ENCODE results near the gene COL5A1.
"Not testable (repeated sequence)": the region's sequence is repeated elsewhere in the genome, so short reads cannot be mapped to it uniquely, and the experiment has no call there.

The COL5A1 gene

GRCh38 chr9:134637241-134637640 lies 4.4 kb upstream of the COL5A1 start:
- Mint-ChIP-seq H3K9me3 (no peaks in the 10 kb centered on the region), H3K36me3 (ENCODE audit: low read depth) (no peaks in the 10 kb centered on the region), H3K4me1 (ENCODE audit: low read depth) (no peaks in the 10 kb centered on the region), H3K27me3 (ENCODE audit: low read depth) (peaks cover 11% of the 10 kb centered on the region), H3K27ac (no peak overlapping the region), H3K4me3 (no peak overlapping the region)

- Mint-ChIP-seq H3K27ac (no peak overlapping the region), H3K4me1 (ENCODE audit: low read depth) (no peaks in the 10 kb centered on the region), H3K4me3 (no peak overlapping the region), H3K36me3 (ENCODE audit: low read depth) (no peaks in the 10 kb centered on the region), H3K27me3 (ENCODE audit: low read depth) (peaks cover 16% of the 10 kb centered on the region), H3K9me3 (no peaks in the 10 kb centered on the region)
Measured at GRCh38 chr9:134637696-134638501, 3.7 kb upstream of the COL5A1 start.

- peaks cover 18% of the 10 kb centered on the region for H3K27me3 Mint-ChIP-seq (ENCODE audit: low read depth)
Measured at GRCh38 chr9:134638502-134639090, 3.0 kb upstream of the COL5A1 start.

DNA sequence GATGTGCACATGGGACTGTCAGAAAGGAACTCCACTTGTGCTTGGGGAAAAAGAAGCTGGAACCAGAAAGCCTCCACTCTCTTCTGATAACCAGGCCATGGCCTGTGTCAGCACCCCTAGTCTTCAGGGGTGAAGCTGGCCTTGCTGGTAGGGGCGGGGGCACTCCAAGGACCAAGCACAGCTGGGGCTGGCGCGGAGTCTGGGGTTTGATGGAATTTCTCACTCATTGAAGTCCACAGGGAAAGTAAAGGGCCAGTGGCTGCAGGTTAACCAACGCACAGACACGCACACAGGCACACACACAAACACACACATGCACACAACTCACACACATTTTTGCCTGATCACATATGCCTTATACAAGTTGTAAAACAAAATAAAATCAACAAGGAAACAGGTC lies 1.6 kb upstream of the COL5A1 start:
- Mint-ChIP-seq H3K4me3 (no peak overlapping the region), H3K36me3 (ENCODE audit: low read depth) (no peaks in the 10 kb centered on the region), H3K27me3 (ENCODE audit: low read depth) (peaks cover 18% of the 10 kb centered on the region), H3K27ac (no peak overlapping the region), H3K4me1 (ENCODE audit: low read depth) (no peaks in the 10 kb centered on the region), H3K9me3 (no peaks in the 10 kb centered on the region)

More at GRCh38 chr9:134638502-134639090, 3.0 kb upstream of the COL5A1 start:
- H3K4me3 Mint-ChIP-seq = no peak overlapping the region
- H3K27ac Mint-ChIP-seq = no peak overlapping the region
- no peaks in the 10 kb centered on the region for H3K36me3 Mint-ChIP-seq (ENCODE audit: low read depth)
- H3K4me1 Mint-ChIP-seq (ENCODE audit: low read depth) = no peaks in the 10 kb centered on the region
- H3K9me3 Mint-ChIP-seq = no peaks in the 10 kb centered on the region

DNA sequence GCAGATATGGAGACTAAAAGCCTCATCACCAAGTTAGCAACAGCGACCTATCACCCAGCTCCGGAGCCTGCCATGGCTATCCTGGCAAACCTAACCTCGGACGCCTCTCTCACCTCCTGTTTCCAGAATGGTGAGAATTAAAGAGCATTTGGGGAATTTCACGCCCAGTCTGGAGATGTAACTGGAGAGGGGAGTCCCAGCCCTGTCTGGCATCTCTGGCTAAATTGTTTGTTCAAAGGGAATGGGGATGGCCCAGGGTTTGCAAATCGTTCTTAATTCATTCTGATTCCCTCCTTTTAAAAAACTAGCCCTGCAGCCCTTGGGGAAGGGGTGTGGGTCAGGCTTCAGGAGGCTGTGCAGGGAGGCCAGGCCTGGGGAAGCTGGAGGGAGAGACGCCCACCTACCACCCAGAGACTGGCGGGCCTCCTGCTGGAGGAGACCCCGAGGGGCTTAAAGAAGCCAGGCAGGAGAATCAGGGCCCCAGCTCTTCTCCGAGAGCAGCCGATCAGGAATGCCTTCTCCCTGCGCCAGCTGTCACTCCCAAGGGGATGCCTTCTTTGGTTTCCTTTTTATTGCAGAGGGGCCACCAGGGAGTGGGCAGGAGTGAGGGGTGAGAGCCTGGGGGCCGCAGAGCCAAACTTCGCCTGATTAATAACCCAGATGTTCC lies 964 bp upstream of the COL5A1 start:
- no peaks in the 10 kb centered on the region for H3K9me3 Mint-ChIP-seq
- H3K27ac Mint-ChIP-seq = no peak overlapping the region
- H3K36me3 Mint-ChIP-seq (ENCODE audit: low read depth) = no peaks in the 10 kb centered on the region
- no peaks in the 10 kb centered on the region for H3K4me1 Mint-ChIP-seq (ENCODE audit: low read depth)
- H3K4me3 Mint-ChIP-seq = no peak overlapping the region
- peaks cover 18% of the 10 kb centered on the region for H3K27me3 Mint-ChIP-seq (ENCODE audit: low read depth)

DNA sequence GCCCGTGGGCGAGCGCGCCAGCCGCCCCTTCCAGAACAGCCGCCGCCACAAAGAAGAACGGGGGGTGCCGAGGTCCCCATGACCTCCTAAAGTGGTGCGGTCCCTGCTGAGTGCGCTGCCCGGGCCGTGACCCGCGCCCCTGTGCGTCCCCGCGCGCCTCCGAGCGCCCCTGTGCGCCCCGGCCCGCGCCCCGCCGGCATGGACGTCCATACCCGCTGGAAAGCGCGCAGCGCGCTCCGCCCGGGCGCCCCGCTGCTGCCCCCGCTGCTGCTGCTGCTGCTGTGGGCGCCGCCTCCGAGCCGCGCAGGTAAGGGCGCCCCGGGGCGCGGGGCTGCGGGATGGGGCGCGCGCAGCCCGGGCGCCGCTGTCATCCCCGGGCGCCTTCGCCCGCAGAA lies 384 bp downstream of the COL5A1 start:
- Mint-ChIP-seq H3K4me1 (ENCODE audit: low read depth) (no peaks in the 10 kb centered on the region), H3K4me3 (no peak overlapping the region), H3K36me3 (ENCODE audit: low read depth) (no peaks in the 10 kb centered on the region)

DNA sequence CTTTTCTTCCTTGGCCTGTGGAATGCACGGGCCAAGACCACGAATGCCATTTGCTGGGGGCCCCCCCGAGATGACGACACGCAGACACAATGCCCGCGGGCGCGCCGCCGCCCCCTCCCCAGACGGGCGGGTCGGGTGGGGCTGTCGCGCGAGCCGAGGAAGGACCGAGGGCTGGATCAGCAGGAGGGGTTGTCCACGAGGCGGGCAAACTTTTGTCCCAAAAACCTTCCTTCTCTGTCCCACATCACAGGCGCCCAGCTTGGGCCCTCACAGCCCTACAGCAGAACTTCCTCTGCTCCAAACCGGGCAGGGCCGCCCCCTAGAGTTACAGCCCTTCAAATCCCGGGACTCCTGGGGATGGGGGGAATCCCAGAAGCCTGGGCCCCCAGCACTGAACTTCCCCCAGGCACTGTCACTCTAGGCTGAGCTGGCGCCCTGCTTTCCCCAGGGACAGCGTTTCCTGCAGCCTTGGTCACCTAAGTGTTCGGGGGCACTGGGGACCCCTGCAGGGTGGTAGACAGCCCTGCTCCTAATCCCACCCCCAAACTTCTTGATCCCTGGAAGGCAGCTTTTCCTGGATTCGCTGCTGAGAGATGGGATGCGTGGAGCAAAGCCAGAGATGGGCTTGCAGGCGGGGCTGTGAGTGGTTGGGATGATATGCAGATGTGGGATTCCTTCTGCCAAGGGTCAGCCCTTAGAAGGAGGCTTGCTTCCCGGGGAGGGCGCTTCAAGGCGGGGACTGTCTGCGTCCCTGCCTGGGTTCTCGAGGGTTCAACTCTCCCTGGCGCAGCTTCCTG lies 980 bp downstream of the COL5A1 start:
- H3K4me1 Mint-ChIP-seq (ENCODE audit: low read depth) = no peaks in the 10 kb centered on the region
- H3K27ac Mint-ChIP-seq = no peak overlapping the region
- H3K4me3 Mint-ChIP-seq = no peak overlapping the region
- H3K36me3 Mint-ChIP-seq (ENCODE audit: low read depth) = no peaks in the 10 kb centered on the region
- H3K27me3 Mint-ChIP-seq (ENCODE audit: low read depth) = peaks cover 18% of the 10 kb centered on the region
- no peaks in the 10 kb centered on the region for H3K9me3 Mint-ChIP-seq

More for the DNA sequence above, 384 bp downstream of the COL5A1 start:
- Mint-ChIP-seq H3K27me3 (ENCODE audit: low read depth) (peaks cover 18% of the 10 kb centered on the region), H3K27ac (no peak overlapping the region), H3K9me3 (no peaks in the 10 kb centered on the region)

GRCh38 chr9:134643222-134643671 lies 1.6 kb downstream of the COL5A1 start:
- no peak overlapping the region for H3K4me3 Mint-ChIP-seq
- H3K4me1 Mint-ChIP-seq (ENCODE audit: low read depth) = no peaks in the 10 kb centered on the region
- H3K27me3 Mint-ChIP-seq (ENCODE audit: low read depth) = peaks cover 18% of the 10 kb centered on the region
- H3K9me3 Mint-ChIP-seq = no peaks in the 10 kb centered on the region
- H3K36me3 Mint-ChIP-seq (ENCODE audit: low read depth) = no peaks in the 10 kb centered on the region
- no peak overlapping the region for H3K27ac Mint-ChIP-seq

DNA sequence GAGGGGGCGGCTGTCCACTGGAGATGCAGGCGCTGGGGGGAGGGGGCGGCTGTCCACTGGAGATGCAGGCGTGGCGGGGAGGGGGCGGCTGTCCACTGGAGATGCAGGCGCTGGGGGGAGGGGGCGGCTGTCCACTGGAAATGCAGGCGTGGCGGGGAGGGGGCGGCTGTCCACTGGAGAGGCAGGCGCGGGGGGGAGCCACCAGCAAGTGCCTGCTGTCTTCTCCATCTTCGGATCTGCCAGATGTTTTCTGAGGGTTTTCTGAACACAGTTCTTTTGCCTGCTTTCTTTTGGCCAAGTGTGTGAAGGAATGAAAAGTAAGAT lies 2.8 kb downstream of the COL5A1 start:
- H3K9me3 Mint-ChIP-seq; H3K27ac Mint-ChIP-seq; H3K4me1 Mint-ChIP-seq (ENCODE audit: low read depth); H3K36me3 Mint-ChIP-seq (ENCODE audit: low read depth); H3K4me3 Mint-ChIP-seq: not testable (repeated sequence)
- H3K27me3 Mint-ChIP-seq (ENCODE audit: low read depth) = peaks cover 18% of the 10 kb centered on the region

GRCh38 chr9:134644725-134645606 lies 3.4 kb downstream of the COL5A1 start:
- H3K4me1 Mint-ChIP-seq (ENCODE audit: low read depth) = no peaks in the 10 kb centered on the region
- H3K9me3 Mint-ChIP-seq = no peaks in the 10 kb centered on the region
- peaks cover 15% of the 10 kb centered on the region for H3K27me3 Mint-ChIP-seq (ENCODE audit: low read depth)
- no peak overlapping the region for H3K4me3 Mint-ChIP-seq
- H3K27ac Mint-ChIP-seq = no peak overlapping the region
- H3K36me3 Mint-ChIP-seq (ENCODE audit: low read depth) = no peaks in the 10 kb centered on the region

- Mint-ChIP-seq H3K4me3 (no peak overlapping the region), H3K27me3 (ENCODE audit: low read depth) (peaks cover 8% of the 10 kb centered on the region), H3K4me1 (ENCODE audit: low read depth) (no peaks in the 10 kb centered on the region), H3K9me3 (no peaks in the 10 kb centered on the region), H3K36me3 (ENCODE audit: low read depth) (no peaks in the 10 kb centered on the region), H3K27ac (no peak overlapping the region)
Measured at GRCh38 chr9:134645607-134646365, 4.2 kb downstream of the COL5A1 start.

GRCh38 chr9:134647359-134648080 lies 5.9 kb downstream of the COL5A1 start:
- H3K4me3 Mint-ChIP-seq = no peak overlapping the region
- no peaks in the 10 kb centered on the region for H3K4me1 Mint-ChIP-seq (ENCODE audit: low read depth)
- H3K36me3 Mint-ChIP-seq (ENCODE audit: low read depth) = no peaks in the 10 kb centered on the region
- H3K27ac Mint-ChIP-seq = no peak overlapping the region
- peaks cover 6% of the 10 kb centered on the region for H3K27me3 Mint-ChIP-seq (ENCODE audit: low read depth)
- H3K9me3 Mint-ChIP-seq = no peaks in the 10 kb centered on the region
